ENCODE measurements around the gene ACTN1.
A peak's percentile ranks its signal among the peaks of the same experiment; 100 is the strongest.
"Not testable (repeated sequence)": the region's sequence is repeated elsewhere in the genome, so short reads cannot be mapped to it uniquely, and the experiment has no call there.

Gene ACTN1
- long read RNA-seq, donor 1, full-length matches to known transcripts, result 13 of 41 reads
- long read RNA-seq, donor 1, partial matches to known transcripts, result 28 of 41 reads
- long read RNA-seq, donor 1, other reads (novel, unspliced or antisense), result 0 of 41 reads
- long read RNA-seq, donor 2, transcript ACTN1-201 (21 exons, 3,779 nt), result major isoform, 6 of 8 reads
- long read RNA-seq, donor 2, partial matches to known transcripts, result 0 of 8 reads
- long read RNA-seq, donor 2, other reads (novel, unspliced or antisense), result 0 of 8 reads
- long read RNA-seq, donor 3, full-length matches to known transcripts, result 15 of 15 reads
- long read RNA-seq, donor 3, partial matches to known transcripts, result 0 of 15 reads
- long read RNA-seq, donor 3, other reads (novel, unspliced or antisense), result 0 of 15 reads
- long read RNA-seq, donor 4, transcript ACTN1-211 (2 exons, 2,636 nt), result major isoform, 7 of 13 reads
- long read RNA-seq, donor 4, transcript ACTN1-201 (21 exons, 3,779 nt), result minor isoform, 5 of 13 reads
- long read RNA-seq, donor 4, partial matches to known transcripts, result 0 of 13 reads
- long read RNA-seq, donor 4, other reads (novel, unspliced or antisense), result 0 of 13 reads
- long read RNA-seq, donor 5, transcript ACTN1-201 (21 exons, 3,779 nt), result major isoform, 13 of 15 reads
- long read RNA-seq, donor 5, partial matches to known transcripts, result 0 of 15 reads
- long read RNA-seq, donor 5, other reads (novel, unspliced or antisense), result 0 of 15 reads
- long read RNA-seq, donor 6, transcript ACTN1-201 (21 exons, 3,779 nt), result major isoform, 8 of 24 reads
- long read RNA-seq, donor 6, partial matches to known transcripts, result 12 of 24 reads
- long read RNA-seq, donor 6, other reads (novel, unspliced or antisense), result 0 of 24 reads
- long read RNA-seq, donor 7, result 0 reads
- long read RNA-seq, donor 8, transcript ACTN1-201 (21 exons, 3,779 nt), result major isoform, 12 of 16 reads
- long read RNA-seq, donor 8, partial matches to known transcripts, result 0 of 16 reads
- long read RNA-seq, donor 8, other reads (novel, unspliced or antisense), result 0 of 16 reads

DNA sequence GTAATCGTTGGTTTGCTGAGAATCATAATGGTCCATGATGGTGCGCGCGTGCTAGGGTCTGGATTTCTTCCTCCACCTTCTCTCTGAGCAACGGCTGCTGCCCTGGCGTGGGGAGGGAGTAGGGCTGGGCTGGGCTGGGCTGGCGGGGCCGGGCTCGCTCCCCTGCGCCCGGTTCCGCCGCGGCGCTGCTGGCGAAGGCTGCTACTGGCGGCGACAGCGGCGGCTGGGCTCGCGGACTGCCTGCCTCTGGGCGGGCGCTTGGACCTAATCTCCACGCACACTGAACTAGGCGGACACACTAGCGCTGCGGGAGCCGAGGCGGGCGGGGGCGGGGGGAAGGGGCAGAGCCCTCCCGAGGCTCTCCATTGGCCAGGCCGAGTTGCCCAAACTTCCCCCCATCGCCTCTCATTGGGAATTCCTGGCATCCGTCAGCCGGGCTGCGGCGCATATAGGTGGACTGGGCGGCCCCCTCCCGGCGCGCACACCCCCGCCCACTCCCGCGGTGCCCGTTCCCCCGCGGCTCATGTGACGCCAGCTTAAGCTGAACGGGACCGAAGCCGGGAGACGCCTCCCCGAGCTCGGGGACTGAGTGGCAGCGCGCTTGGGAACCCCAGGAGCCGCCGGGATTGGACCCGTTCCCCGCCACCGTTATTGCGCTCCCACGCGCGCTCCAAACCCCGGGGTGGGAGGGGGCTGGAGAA is at the start of gene ACTN1:
Gene ACTN1, minus strand, starts transcription at position 282 of the 701 bp plus-strand sequence. Its CDS starts 246 bp downstream, at position 36.
- DNase-seq, result peak; percentile 83

GRCh38 chr14:69027242-69027913 is 48.3 kb upstream of the ACTN1 start:
- DNase-seq, result no peak

GRCh38 chr14:69023035-69023434 is 43.9 kb upstream of the ACTN1 start:
- no peak for DNase-seq

GRCh38 chr14:69022093-69022492 is 43.0 kb upstream of the ACTN1 start:
- not testable (repeated sequence) for DNase-seq

- DNase-seq, result no peak
These were observed 38.6 kb upstream of the ACTN1 start for GRCh38 chr14:69017706-69018105.

DNA sequence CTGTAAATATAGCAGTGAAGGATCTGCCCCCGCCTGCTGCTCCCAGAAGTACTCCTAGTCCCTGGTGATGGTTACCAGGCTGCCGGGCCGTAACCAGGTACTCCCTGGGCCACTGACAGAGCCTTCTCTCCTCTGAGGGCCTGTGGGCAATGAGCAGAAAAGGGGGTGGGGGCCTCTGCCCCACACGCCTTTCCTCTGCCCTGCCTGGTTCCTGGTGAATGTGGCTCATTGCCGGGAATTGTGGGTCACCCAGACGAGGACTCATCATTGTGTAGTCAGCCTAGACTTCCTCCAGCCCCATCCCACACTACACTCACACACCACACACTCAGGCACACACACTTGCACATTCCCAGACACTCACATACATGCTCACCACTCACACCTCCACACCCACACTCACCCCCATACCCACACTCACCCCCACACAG is 35.7 kb upstream of the ACTN1 start:
- no peak for DNase-seq

GRCh38 chr14:69013943-69014782 is 35.1 kb upstream of the ACTN1 start:
- DNase-seq, result no peak

- no peak for DNase-seq
These were observed 33.3 kb upstream of the ACTN1 start for GRCh38 chr14:69012256-69012953.

GRCh38 chr14:69010648-69011047 is 31.5 kb upstream of the ACTN1 start:
- DNase-seq, result no peak

DNA sequence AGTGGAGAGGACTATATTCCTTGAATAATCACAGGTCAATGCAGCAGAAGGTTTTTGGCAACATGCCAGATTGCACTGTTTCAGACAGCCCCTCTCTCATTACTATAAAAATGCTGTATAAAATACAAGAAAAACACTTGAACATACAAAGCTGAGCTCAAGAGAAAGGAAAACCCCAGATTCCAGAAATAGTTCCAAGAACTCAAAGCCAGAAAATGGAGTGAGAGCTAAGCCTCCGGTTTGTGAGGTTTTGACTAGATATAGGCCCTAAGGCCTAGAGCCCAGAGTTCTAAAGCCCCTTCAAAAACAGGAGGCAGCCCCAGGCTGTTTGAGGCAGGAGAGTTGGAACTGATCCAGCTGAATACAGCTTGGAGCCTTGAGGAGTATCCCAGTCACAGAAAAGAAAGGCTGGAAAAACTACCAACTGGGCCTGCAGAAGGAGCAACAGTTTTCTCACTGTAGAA is 29.4 kb upstream of the ACTN1 start:
- DNase-seq, result peak; percentile 36

DNA sequence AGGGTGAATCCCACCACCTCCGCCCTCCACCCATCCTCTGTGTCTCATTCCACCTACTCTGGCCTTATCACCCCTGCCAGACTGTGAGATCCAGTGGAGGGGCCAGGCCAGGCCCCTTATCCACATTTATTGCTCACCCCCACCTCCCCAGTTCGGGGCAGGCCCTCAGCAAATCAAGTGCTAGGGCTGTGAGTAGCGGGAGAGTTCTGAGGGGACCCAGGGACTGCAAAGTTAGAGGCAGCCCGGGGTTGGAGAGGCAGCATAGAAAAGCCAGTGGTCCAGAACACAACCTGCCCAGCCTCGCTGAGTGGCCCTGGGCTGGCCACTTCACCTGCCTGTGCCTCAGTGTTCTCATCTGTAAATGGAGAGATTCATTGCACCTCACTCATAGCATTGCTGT is 27.2 kb upstream of the ACTN1 start:
- no peak for DNase-seq

DNA sequence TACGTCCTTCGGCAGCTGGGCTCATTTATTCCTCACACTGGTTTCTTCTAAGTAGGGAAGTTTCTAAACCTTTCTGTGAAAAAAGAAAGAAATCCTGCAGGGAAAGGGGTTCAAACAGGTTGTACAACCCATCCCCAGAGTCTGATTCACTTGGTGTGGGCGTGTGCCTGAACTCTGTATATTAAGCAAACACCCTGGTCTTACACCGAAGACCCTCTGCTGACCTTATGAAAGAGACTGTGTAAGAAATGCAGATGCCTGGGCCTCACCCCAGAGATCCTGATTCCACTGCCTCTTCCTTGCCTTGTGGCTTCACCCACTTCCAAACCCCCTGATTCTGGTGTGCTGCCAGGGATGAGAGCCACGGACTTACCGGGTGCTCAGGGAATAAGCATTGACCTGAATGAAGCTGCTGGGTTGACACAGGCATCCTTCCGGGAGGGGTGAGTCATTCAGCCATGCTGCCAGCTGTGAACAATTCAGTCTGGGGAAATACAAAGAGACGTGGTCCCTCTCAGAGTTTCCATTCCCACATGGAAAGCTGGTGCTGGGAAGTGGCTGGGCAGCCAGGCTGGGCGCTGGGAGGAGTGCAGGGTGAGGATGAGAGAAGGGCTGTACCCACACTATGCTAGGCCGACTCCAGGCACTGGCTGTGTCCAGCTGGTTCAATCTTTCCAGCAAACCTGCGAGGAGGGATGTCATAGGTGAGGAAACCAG is 26.5 kb upstream of the ACTN1 start:
- DNase-seq, result no peak

- no peak for DNase-seq
These were observed 25.8 kb upstream of the ACTN1 start for GRCh38 chr14:69004731-69005431.

GRCh38 chr14:69003626-69004025 is 24.5 kb upstream of the ACTN1 start:
- no peak for DNase-seq

DNA sequence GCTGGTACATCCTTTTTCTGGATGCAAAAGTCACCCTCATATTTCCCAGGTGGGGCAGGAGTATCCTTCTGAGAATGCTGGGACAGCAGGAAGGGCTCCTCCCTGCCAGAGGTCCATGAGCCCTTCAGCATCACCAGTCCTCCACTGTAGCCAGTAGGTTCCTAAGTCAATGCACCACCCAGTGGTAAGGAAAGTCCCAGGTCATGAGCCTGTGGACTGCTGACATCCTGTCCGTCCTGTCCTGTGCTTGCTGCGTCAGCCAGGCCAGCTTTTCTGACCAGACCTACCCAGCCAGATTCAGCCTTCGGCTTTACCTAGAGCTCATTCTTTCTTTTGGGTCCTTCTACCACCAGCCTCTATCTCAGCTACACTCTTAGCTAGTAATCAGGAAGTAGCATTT is 23.0 kb upstream of the ACTN1 start:
- no peak for DNase-seq

- no peak for DNase-seq
These were observed 22.3 kb upstream of the ACTN1 start for GRCh38 chr14:69001375-69001774.

- DNase-seq, result no peak
These were observed 19.0 kb upstream of the ACTN1 start for GRCh38 chr14:68998062-68998461.

GRCh38 chr14:68995731-68996130 is 16.6 kb upstream of the ACTN1 start:
- no peak for DNase-seq

- no peak for DNase-seq
These were observed 15.0 kb upstream of the ACTN1 start for GRCh38 chr14:68994056-68994455.

All from right kidney (tissue), 9 donors.